Chondrocyte (in vitro differentiated cells): ENCODE results near the gene NSA2. TPM values are rescaled to one million over a fixed set of nuclear protein-coding genes. Genes with fewer than 3 reads are reported as not detected.

Source experiments
- DNase-seq: peaks from one replicate; pipeline ENCODE4 v3.0.0; 2021; ENCODE audit warnings: mixed read lengths, low spot score
- H3K27ac Mint-ChIP-seq: one replicate; pipeline ENCODE4 v1.8.0; 2021; ENCODE audit warnings: mild to moderate bottlenecking, moderate library complexity, mixed read lengths; ENCODE audit not compliant: unreplicated experiment
- H3K27me3 Mint-ChIP-seq: 2 replicates; pipeline ENCODE4 v1.8.0; 2021; ENCODE audit warnings: low read depth, mixed read lengths
- H3K36me3 Mint-ChIP-seq: 2 replicates; pipeline ENCODE4 v1.8.0; 2021; ENCODE audit warnings: low read depth, mixed read lengths
- H3K4me1 Mint-ChIP-seq: 2 replicates; pipeline ENCODE4 v1.8.0; 2021; ENCODE audit warnings: low read depth, mild to moderate bottlenecking, mixed read lengths
- H3K4me3 Mint-ChIP-seq: one replicate; pipeline ENCODE4 v1.8.0; 2021; ENCODE audit warnings: mild to moderate bottlenecking, moderate library complexity, mixed read lengths; ENCODE audit not compliant: unreplicated experiment
- H3K9me3 Mint-ChIP-seq: 2 replicates; pipeline ENCODE4 v1.8.0; 2021; ENCODE audit warnings: low read depth, mixed read lengths
- total RNA-seq: library from RNA; stranded (reverse); gene quantifications from 3 replicates; pipeline ENCODE4 v1.2.1, GENCODE V29; 2021
- TF ChIP-seq, protein P1 (sequence below): fragments of 200-600 bp; sonication (generic); IDR thresholded peaks from 2 replicates; pipeline ENCODE4 v1.5.0; 2021; ENCODE audit warnings: antibody characterized with exemption, mild to moderate bottlenecking, moderate library complexity

Gene NSA2
- total RNA-seq, 1 donor from 2014 or later, result 45.5 TPM

DNA sequence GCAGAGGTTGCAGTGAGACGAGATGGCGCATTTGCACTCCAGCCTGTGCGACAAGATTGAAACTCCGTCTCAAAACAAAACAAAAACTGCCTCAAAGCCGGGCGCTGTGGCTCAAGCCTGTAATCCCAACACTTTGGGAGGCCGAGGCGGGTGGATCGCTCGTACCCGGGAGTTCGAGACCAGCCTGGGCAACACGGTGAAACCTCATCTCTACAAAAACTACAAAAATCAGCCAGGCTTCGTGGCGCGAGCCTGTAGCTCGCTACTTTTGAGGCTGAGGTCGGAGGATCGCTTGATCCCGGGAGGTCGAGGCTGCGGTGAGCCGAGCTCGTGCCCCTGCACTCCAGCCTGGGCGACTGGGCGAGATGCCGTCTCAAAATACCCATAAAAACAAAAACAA, 1.1 kb upstream of the NSA2 start:
- H3K9me3 Mint-ChIP-seq, result no peaks in the 10 kb centered on the region
- peak overlapping the region; percentile 99 for H3K4me3 Mint-ChIP-seq
- no peaks in the 10 kb centered on the region for H3K27me3 Mint-ChIP-seq
- TF ChIP-seq, protein P1, sequence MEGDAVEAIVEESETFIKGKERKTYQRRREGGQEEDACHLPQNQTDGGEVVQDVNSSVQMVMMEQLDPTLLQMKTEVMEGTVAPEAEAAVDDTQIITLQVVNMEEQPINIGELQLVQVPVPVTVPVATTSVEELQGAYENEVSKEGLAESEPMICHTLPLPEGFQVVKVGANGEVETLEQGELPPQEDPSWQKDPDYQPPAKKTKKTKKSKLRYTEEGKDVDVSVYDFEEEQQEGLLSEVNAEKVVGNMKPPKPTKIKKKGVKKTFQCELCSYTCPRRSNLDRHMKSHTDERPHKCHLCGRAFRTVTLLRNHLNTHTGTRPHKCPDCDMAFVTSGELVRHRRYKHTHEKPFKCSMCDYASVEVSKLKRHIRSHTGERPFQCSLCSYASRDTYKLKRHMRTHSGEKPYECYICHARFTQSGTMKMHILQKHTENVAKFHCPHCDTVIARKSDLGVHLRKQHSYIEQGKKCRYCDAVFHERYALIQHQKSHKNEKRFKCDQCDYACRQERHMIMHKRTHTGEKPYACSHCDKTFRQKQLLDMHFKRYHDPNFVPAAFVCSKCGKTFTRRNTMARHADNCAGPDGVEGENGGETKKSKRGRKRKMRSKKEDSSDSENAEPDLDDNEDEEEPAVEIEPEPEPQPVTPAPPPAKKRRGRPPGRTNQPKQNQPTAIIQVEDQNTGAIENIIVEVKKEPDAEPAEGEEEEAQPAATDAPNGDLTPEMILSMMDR, result no peak
- H3K4me1 Mint-ChIP-seq, result peaks cover 36% of the 10 kb centered on the region
- no peak for DNase-seq
- H3K27ac Mint-ChIP-seq, result no peak overlapping the region
- peaks cover 10% of the 10 kb centered on the region for H3K36me3 Mint-ChIP-seq

DNA sequence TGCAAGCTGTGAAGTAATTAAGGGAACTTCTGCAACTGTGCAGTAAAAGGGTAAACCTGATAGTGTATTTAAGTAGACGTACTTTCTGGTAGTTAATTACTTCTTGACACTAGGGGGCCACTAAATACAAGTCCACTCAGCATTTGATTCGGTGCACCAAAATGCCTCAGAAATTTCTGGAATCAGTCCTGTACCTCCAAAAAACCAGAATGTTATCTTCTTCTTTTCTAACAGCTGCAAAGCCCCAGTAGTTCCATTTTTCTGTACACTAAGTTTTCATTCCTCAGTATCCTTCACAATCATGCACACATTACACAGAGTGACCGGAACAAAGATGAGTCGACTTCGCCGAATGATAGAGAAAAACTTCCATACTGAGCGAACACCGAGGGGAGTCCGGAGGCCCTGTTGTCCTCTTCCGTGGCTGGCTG, 616 bp upstream of the NSA2 start:
- H3K9me3 Mint-ChIP-seq, result no peaks in the 10 kb centered on the region
- DNase-seq, result no peak
- H3K27me3 Mint-ChIP-seq, result no peaks in the 10 kb centered on the region
- TF ChIP-seq, protein P1, result peak; percentile 78
- peak overlapping the region; percentile 97 for H3K27ac Mint-ChIP-seq
- H3K4me1 Mint-ChIP-seq, result peaks cover 36% of the 10 kb centered on the region
- peaks cover 10% of the 10 kb centered on the region for H3K36me3 Mint-ChIP-seq
- H3K4me3 Mint-ChIP-seq, result peak overlapping the region; percentile 99

DNA sequence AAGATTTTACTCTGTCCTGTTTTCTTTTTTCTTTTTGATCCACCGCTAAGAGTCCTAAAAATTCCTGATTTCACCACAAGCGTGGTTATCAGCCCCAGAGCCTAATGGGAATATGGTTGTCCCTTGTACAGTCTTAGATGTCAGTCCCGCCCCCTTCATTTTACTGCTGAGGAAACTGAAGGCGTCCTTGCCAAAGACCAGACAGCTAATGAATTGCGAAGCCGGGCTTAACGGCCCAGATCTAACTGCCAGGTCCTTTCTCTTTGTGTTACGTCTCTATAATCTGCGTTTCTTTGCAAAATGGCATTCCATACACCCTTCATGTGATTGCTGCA, 497 bp downstream of the NSA2 start:
- peaks cover 13% of the 10 kb centered on the region for H3K36me3 Mint-ChIP-seq
- TF ChIP-seq, protein P1, result no peak
- no peaks in the 10 kb centered on the region for H3K27me3 Mint-ChIP-seq
- no peak for DNase-seq
- H3K27ac Mint-ChIP-seq, result peak overlapping the region; percentile 97
- H3K4me1 Mint-ChIP-seq, result peaks cover 36% of the 10 kb centered on the region
- H3K4me3 Mint-ChIP-seq, result peak overlapping the region; percentile 99
- no peaks in the 10 kb centered on the region for H3K9me3 Mint-ChIP-seq

DNA sequence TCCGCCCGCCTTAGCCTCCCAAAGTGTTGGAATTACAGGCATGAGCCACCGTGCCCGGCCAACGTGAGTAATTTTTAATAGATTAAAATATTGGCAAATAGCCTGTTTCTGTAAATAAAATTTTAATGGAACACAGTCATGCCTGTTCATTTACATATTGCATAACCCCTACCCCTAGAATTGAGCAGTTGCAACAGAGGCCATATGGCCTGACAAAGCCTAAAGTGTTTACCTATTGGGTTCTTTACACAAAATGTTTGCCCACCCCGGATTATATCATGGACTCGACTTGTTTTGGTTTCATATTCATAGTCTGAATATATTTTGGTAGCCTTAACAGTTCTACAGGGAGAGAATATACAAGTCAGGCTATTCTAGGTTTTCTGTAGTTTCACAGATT, 5.3 kb downstream of the NSA2 start:
- Mint-ChIP-seq H3K27me3 (no peaks in the 10 kb centered on the region), H3K4me3 (no peak overlapping the region), H3K27ac (no peak overlapping the region), H3K36me3 (peaks cover 26% of the 10 kb centered on the region), H3K4me1 (peaks cover 12% of the 10 kb centered on the region), H3K9me3 (no peaks in the 10 kb centered on the region)
- no peak for DNase-seq
- TF ChIP-seq, protein P1, result no peak

DNA sequence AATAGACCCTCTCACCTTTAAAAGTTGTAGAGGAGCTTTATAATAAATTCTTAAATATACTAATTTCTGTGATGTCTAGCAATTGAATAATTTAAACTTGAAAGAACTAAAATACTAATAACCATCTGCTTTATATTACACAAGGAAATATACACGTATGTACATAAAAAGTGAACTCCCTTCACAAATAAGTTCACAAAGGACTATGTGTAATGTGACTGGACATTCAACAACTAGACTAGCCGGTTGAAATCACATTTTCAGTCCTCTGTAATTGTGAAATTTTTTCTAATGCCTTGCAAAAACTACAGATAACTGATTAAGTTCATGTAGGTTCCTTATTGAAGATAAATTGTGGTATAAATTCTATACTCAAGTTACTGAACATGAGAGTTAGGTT, 11.6 kb downstream of the NSA2 start:
- DNase-seq, result no peak
- Mint-ChIP-seq H3K9me3 (no peaks in the 10 kb centered on the region), H3K36me3 (peaks cover 10% of the 10 kb centered on the region), H3K27me3 (no peaks in the 10 kb centered on the region), H3K4me3 (no peak overlapping the region), H3K27ac (no peak overlapping the region), H3K4me1 (no peaks in the 10 kb centered on the region)
- TF ChIP-seq, protein P1, result no peak
